DMS53 treated with DMSO at 0.1 percent for 48 hours (cell line): ENCODE results near the gene SERINC4.
"Not testable (repeated sequence)": the region's sequence is repeated elsewhere in the genome, so short reads cannot be mapped to it uniquely, and the experiment has no call there.

Experiments used
- DNase-seq: peaks from one replicate; lab custom pipeline; 2025; ENCODE audit not compliant: unreplicated experiment; lab: John Stamatoyannopoulos, UW

Gene SERINC4

GRCh38 chr15:43799945-43800285 is at the start of gene SERINC4:
Gene SERINC4, minus strand, starts transcription at chr15:43800220. Its CDS starts 234 bp downstream, at chr15:43799986.
- DNase-seq: no peak

- no peak for DNase-seq
Observed at GRCh38 chr15:43845421-43845820, 45.4 kb upstream of the SERINC4 start.

GRCh38 chr15:43832485-43832884 is 32.5 kb upstream of the SERINC4 start:
- not testable (repeated sequence) for DNase-seq

- DNase-seq: not testable (repeated sequence)
Observed at GRCh38 chr15:43831519-43832052, 31.6 kb upstream of the SERINC4 start.

DNA sequence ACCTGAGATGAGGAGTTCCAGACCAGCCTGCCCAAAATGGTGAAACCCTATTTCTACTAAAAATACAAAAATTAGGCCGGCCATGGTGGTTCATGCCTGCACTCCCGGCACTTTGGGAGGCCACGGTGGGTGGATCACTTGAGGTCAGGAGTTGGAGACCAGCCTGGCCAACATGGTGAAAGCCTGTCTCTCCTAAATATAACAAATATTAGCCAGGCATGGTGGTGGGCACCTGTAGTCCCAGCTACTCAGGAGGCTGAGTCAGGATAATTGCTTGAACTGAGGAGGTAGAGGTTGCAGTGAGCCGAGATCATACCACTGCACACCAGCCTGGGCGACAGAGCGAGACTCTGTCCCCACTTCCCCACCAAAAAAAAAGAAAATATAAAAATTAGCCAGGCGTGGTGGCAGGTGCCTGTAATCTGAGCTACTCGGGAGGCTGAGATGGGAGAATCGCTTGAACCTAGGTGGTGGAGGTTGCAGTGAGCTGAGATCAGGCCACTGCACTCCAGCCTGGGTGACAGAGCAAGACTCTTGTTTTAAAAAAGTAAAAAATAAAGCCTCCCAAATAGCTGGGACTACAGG is 30.8 kb upstream of the SERINC4 start:
- not testable (repeated sequence) for DNase-seq

DNA sequence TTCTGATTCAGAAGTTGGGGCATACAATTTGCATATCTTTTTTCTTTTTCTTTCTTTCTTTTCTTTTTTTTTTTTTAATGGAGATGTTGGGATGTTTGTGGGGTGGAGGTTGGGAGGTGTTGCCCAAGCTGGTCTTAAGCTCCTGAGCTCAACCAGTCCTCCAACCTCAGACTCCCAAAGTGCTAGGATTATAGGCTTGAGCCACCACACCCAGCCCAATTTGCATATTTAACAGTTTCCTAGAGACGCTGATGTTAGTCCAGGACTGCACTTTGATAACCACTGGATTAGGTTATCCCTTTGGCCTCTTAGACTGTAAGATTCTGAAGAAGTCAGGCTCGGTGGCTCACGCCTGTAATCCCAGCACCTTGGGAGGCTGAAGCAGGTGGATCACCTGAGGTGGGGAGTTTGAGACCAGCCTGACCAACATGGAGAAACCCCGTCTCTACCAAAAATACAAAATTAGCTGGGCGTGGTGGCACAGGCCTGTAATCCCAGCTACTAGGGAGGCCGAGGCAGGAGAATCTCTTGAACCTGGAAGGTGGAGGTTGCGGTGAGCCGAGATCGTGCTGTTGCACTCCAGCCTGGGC is 30.0 kb upstream of the SERINC4 start:
- DNase-seq: not testable (repeated sequence)

- no peak for DNase-seq
Observed at GRCh38 chr15:43828061-43828657, 28.1 kb upstream of the SERINC4 start.

DNA sequence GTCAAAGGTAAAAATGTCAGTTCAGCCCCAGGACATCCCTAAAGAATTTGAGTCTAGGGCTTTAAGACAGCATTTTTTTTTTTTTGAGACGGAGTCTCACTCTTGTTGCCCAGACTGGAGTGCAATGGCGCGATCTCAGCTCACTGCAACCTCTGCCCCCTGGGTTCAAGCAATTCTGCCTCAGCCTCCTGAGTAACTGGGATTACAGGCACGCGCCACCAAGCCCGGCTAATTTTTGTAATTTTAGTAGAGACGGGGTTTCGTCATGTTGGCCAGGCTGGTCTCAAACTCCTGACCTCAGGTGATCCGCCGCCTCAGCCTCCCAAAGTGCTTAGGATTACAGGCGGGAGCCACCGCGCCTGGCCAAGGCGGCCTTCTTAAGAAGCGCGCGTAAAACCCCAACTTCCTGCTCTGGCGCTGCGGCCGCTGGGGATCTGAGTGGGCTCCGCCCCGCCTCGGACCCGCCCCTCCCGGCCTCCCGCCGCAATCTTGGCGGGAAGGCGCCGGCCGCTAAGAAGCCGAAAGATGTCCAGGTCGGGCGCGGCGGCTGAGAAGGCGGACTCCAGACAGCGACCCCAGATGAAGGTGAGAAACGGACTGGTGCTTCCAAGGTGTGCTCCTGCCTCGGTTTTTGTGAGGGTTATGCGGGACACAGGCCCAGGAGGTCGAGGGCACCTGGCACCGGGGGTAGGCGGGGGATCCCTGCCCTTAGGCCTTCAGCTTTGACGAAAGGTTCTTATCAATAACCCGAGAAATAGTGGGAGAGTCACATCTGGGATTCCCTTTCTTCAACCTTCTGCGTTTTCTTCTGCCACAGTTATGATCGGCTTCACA is 26.7 kb upstream of the SERINC4 start, which contains the start of gene WDR76:
Gene WDR76 (plus strand): TSS at position 495 of the 834 bp plus-strand sequence. CDS start 31 bp downstream, at position 526.
- peak; percentile 46 for DNase-seq

DNA sequence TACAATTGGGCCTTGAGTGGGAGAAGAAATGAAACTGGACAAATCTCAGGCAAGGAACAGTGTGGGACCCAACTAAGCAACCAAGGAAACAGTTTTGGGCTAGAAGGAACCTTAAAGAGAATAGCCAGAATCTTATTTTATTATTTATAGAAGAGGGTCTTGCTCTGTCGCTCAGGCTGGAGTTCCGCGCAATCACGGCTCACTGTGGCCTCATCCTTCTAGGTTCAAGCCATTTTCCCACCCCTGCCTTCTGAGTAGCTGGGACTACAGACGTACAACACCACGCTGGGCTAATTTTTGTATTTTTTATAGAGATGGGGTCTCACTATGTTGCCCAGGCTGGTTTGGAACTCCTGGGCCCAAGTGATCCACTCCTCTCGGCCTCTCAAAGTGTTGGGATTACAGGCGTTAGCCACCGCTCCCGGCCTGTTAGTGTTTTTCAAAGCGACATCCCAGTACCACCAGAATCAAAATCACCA is 26.0 kb upstream of the SERINC4 start:
- no peak for DNase-seq

- not testable (repeated sequence) for DNase-seq
Observed at GRCh38 chr15:43825305-43825704, 25.3 kb upstream of the SERINC4 start.

DNA sequence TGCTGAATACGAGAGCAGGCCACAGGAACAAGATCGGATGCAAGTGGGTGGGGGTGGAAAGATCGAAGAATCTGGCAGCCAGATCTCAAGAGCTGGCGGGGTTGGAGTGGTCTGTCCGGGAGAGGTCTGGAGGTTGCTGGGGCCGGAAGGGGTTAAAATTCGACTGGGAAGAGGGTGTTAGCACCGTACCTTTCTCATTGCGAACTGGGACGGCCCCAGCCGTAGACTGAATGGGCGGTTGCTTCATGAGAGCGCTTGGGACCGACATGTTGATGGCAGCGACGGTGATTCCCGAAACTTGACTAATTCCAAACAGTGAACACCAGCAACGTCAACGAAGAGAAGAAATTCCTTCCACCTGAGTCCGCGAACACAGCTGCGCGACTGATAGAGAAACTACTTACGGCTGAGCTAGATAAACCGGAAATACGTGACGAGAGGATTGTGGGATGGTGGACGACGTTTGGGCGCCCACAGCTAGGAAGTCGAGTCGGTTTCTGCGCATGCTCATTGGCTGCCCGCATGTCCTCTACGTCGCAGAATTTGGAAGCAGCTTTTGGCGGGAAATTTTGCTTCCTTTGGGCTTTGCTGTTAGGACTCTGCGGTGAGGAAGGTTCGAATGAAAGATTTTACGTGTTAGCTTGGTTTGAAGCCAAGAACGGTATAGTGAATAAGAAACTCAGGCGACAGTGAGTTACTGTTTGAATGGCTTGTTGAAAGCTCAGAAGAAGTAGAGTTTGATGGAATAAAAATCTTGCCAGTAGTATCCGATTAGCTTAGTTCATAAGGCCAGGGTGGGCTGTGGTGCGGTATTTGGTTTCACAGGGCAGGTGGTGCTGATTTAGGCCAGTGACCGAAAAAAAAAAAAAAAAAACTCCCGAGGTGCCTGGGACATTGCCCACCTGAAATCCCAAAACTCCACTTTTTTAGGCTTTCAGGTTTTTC is 24.6 kb upstream of the SERINC4 start, which contains the start of gene MFAP1:
Gene MFAP1 (minus strand): TSS at position 389 of the 945 bp plus-strand sequence. CDS start 121 bp downstream, at position 268.
- peak; percentile 92 for DNase-seq

DNA sequence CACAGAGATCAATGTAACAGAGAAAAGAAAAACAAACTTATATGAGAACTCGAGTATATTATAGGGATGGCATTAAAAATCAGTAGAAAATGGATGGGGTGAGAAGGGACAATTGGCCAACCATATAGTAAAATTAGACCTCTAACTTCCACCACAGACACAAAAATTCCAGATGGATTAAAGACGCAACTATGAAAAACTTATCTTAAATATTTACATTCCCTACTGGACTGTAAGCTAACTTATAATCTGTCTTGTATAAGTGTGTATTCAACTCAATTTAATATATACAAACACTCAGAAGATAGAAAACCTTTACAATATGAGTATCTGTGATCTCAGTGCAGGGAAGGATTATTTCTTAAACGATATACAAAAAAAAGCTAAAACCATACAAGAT is 21.5 kb upstream of the SERINC4 start:
- no peak for DNase-seq

DNA sequence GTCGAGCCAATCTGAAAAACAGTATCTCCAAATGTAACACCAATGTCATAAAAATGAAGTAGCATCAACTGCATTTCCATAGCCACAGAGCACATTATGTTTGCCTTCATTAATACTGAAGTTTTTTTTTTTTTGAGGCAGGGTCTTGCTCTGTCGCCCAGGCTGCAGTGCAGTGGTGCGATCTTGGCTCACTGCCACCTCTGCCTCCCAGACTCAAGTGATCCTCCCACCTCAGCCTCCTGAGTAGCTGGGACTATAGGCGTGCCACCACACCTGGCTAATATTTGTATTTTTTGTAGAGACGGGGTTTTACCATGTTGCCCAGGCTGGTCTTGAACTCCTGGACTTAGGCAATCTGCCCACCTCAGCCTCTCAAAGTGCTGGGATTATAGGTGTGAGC is 15.0 kb upstream of the SERINC4 start:
- DNase-seq: not testable (repeated sequence)

DNA sequence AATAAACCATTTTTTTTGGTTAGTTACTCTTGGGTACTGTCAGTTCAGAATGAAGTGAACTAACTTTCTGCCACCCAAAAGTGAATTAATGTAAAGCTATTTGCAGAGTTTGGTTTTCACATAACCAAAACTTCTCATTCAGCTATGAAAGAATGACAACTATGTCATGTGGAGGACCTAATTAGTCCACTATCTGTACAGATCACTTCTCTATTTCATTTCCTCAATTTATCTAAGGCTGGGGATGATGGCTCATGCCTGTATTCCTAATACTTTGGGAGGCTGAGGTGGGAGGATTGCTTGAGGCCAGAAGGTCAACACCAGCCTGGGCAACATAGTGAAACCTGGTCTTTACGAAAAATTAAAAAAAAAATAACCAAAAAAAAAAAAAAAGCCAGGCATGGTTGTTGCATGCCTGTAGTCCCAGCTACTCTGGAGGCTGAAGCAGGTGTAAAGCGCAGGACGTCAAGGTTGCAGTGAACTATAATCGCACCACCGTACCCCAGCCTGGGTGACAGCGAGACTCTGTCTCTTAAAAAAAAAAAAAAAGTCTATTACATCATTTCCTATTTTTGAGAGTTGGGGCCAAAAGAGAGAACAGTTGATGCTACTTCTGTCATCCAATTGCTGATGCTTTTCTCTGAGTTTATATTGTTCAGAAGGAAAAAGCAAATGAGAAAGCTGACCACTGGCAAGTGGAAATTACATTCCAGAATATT is 9.1 kb upstream of the SERINC4 start:
- no peak for DNase-seq

- no peak for DNase-seq
Observed at GRCh38 chr15:43808435-43808950, 8.5 kb upstream of the SERINC4 start.

DNA sequence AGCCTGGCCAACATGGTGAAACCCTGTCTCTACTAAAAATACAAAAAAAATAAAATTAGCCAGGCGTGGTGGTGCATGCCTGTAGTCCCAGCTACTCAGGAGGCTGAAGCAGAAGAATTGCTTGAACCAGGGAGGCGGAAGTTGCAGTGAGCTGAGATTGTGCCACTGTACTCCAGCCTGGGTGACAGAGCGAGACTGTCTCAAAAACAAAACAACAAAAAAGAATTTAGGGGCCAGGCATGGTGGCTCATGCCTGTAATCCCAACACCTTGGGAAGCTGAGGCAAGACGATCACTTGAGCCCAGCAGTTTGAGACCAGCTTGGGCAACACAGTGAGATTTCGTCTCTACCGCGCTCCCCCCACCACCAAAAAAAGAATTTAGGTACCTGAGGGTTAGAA is 2.7 kb upstream of the SERINC4 start:
- not testable (repeated sequence) for DNase-seq

GRCh38 chr15:43800286-43801141 is 494 bp upstream of the SERINC4 start, which contains the start of gene HYPK:
Gene HYPK, plus strand, starts transcription at chr15:43800599. Its CDS starts 24 bp downstream, at chr15:43800623.
- DNase-seq: peak; percentile 42
